SU-DHL-6 (cell line): ENCODE data around the gene MED31.
"Not testable (repeated sequence)": the region's sequence is repeated elsewhere in the genome, so short reads cannot be mapped to it uniquely, and the experiment has no call there.

ENCODE experiments used
- H2AFZ ChIP-seq: fragments of 200-600 bp; sonication (generic); 2 replicates; pipeline ENCODE4 v1.6.1; 2014; ENCODE audit warnings: low read depth, mild to moderate bottlenecking, moderate library complexity, mixed read lengths, antibody characterized with exemption, low read length; ENCODE audit not compliant: severe bottlenecking
- H3F3A ChIP-seq: fragments of 200-600 bp; shearing (Covaris generic); 2 replicates; pipeline ENCODE4 v1.6.0; 2016; ENCODE audit warnings: antibody characterized with exemption, mild to moderate bottlenecking; ENCODE audit not compliant: insufficient read depth
- H3K27ac ChIP-seq: fragments of 200-600 bp; sonication (generic); 2 replicates; pipeline ENCODE4 v1.5.1; 2016; ENCODE audit warnings: low read depth, mild to moderate bottlenecking, low read length, moderate library complexity, mixed read lengths
- H3K27me3 ChIP-seq: fragments of 200-600 bp; sonication (generic), shearing (Covaris generic); 2 replicates; pipeline ENCODE4 v1.6.0; 2014; ENCODE audit warnings: mild to moderate bottlenecking, low read length
- H3K36me3 ChIP-seq: fragments of 200-600 bp; sonication (generic); 2 replicates; pipeline ENCODE4 v1.6.1; 2014; ENCODE audit warnings: mild to moderate bottlenecking, low read length, mixed read lengths
- H3K4me2 ChIP-seq: fragments of 300-600, 200-600 bp; shearing (Covaris generic), sonication (generic); 2 replicates; pipeline ENCODE4 v1.6.0; 2014; ENCODE audit warnings: low read length, low read depth, mild to moderate bottlenecking; ENCODE audit not compliant: poor library complexity, severe bottlenecking
- H3K4me3 ChIP-seq: fragments of 200-600 bp; sonication (generic); 2 replicates; pipeline ENCODE4 v1.5.1; 2014; ENCODE audit warnings: antibody characterized with exemption, low read length, mild to moderate bottlenecking, mixed read lengths; ENCODE audit not compliant: insufficient read depth, poor library complexity, severe bottlenecking
- H3K79me2 ChIP-seq: fragments of 200-600 bp; sonication (generic); 2 replicates; pipeline ENCODE4 v1.6.1; 2014; ENCODE audit warnings: mild to moderate bottlenecking, low read length, moderate library complexity; ENCODE audit not compliant: insufficient read depth
- H3K9ac ChIP-seq: fragments of 200-600 bp; sonication (generic); 2 replicates; pipeline ENCODE4 v1.7.0; 2014; ENCODE audit warnings: mild to moderate bottlenecking, low read length
- H3K9me2 ChIP-seq: fragments of 200-600 bp; sonication (generic); replicated peaks from 2 replicates; pipeline ENCODE4 v1.6.1; 2014; ENCODE audit warnings: low read length; ENCODE audit not compliant: insufficient read depth
- H3K9me3 ChIP-seq: fragments of 200-600 bp; sonication (generic); 2 replicates; pipeline ENCODE4 v1.6.1; 2014; ENCODE audit warnings: low read length, mixed read lengths; ENCODE audit not compliant: insufficient read depth
- H4K20me1 ChIP-seq: fragments of 200-600 bp; sonication (generic); 2 replicates; pipeline ENCODE4 v1.6.1; 2014; ENCODE audit warnings: low read depth, mild to moderate bottlenecking, antibody characterized with exemption, low read length, moderate library complexity, mixed read lengths
- CTCF ChIP-seq: fragments of 200-600 bp; sonication (generic); IDR thresholded peaks from one replicate; pipeline ENCODE4 v1.5.1; 2017; ENCODE audit warnings: antibody characterized with exemption, mild to moderate bottlenecking, low read length, moderate library complexity; ENCODE audit not compliant: insufficient read depth, poor library complexity, severe bottlenecking
- EZH2phosphoT487 ChIP-seq: fragments of 200-600 bp; sonication (generic), shearing (Covaris generic); conservative IDR thresholded peaks from 2 replicates; pipeline ENCODE4 v1.6.1; 2018; ENCODE audit warnings: mild to moderate bottlenecking, antibody characterized with exemption, low read length, moderate library complexity, mixed read lengths

Gene MED31

GRCh38 chr17:6698004-6698403 lies 46.6 kb upstream of the MED31 start:
- Histone ChIP-seq H3K27me3 (no peaks in the 10 kb centered on the region), H3K9ac (no peak overlapping the region)

GRCh38 chr17:6696906-6697305 lies 45.5 kb upstream of the MED31 start:
- Histone ChIP-seq H3K27ac (no peak overlapping the region), H3K9me2 (no peaks in the 10 kb centered on the region), H4K20me1 (no peaks in the 10 kb centered on the region), H3F3A (no peaks in the 10 kb centered on the region), H3K4me3 (no peak overlapping the region), H3K79me2 (no peaks in the 10 kb centered on the region), H3K9me3 (no peaks in the 10 kb centered on the region), H3K27me3 (no peaks in the 10 kb centered on the region), H3K9ac (no peak overlapping the region), H3K4me2 (no peak overlapping the region), H3K36me3 (no peaks in the 10 kb centered on the region), H2AFZ (no peak overlapping the region)
- TF ChIP-seq EZH2phosphoT487: no peak
- TF ChIP-seq CTCF: no peak

More at GRCh38 chr17:6698004-6698403, 46.6 kb upstream of the MED31 start:
- no peaks in the 10 kb centered on the region for H3F3A ChIP-seq
- H3K4me2 ChIP-seq: no peak overlapping the region
- H3K9me2 ChIP-seq: no peaks in the 10 kb centered on the region
- no peak overlapping the region for H3K27ac ChIP-seq
- H3K9me3 ChIP-seq: no peaks in the 10 kb centered on the region
- H3K4me3 ChIP-seq: no peak overlapping the region
- no peaks in the 10 kb centered on the region for H4K20me1 ChIP-seq
- no peak overlapping the region for H2AFZ ChIP-seq
- H3K79me2 ChIP-seq: no peaks in the 10 kb centered on the region
- no peaks in the 10 kb centered on the region for H3K36me3 ChIP-seq
- TF ChIP-seq EZH2phosphoT487 (no peak), CTCF (no peak)

- Histone ChIP-seq H3K4me2 (no peak overlapping the region), H2AFZ (no peak overlapping the region), H3K9ac (no peak overlapping the region), H3K4me3 (no peak overlapping the region), H3K27ac (no peak overlapping the region), H3K79me2 (no peaks in the 10 kb centered on the region), H3K9me3 (no peaks in the 10 kb centered on the region), H3K36me3 (no peaks in the 10 kb centered on the region), H4K20me1 (no peaks in the 10 kb centered on the region), H3K27me3 (no peaks in the 10 kb centered on the region), H3K9me2 (no peaks in the 10 kb centered on the region), H3F3A (no peaks in the 10 kb centered on the region)
- TF ChIP-seq EZH2phosphoT487: no peak
- no peak for TF ChIP-seq CTCF
Measured at GRCh38 chr17:6695565-6695964, 44.2 kb upstream of the MED31 start.

- Histone ChIP-seq H3K27me3 (no peaks in the 10 kb centered on the region), H3K9me2 (no peaks in the 10 kb centered on the region), H3K9me3 (no peaks in the 10 kb centered on the region), H3K9ac (no peak overlapping the region), H3K36me3 (no peaks in the 10 kb centered on the region), H2AFZ (no peak overlapping the region), H3K4me3 (no peak overlapping the region), H3K4me2 (no peak overlapping the region), H4K20me1 (no peaks in the 10 kb centered on the region), H3K27ac (no peak overlapping the region), H3F3A (no peaks in the 10 kb centered on the region), H3K79me2 (no peaks in the 10 kb centered on the region)
- TF ChIP-seq EZH2phosphoT487 (no peak), CTCF (no peak)
Measured at GRCh38 chr17:6695051-6695450, 43.6 kb upstream of the MED31 start.

- H3K4me2 ChIP-seq, H3K36me3 ChIP-seq, H3K27me3 ChIP-seq, H3K9me2 ChIP-seq, H3F3A ChIP-seq, H3K4me3 ChIP-seq, H4K20me1 ChIP-seq, H3K79me2 ChIP-seq, H3K27ac ChIP-seq, H3K9ac ChIP-seq, H2AFZ ChIP-seq, H3K9me3 ChIP-seq: not testable (repeated sequence)
Measured at GRCh38 chr17:6691958-6692357, 40.6 kb upstream of the MED31 start.
